IMR-90 (cell line): ENCODE data around the gene MAB21L1. TPM values are rescaled to one million over a fixed set of nuclear protein-coding genes. Genes with fewer than 3 reads are reported as not detected.

Experiments
- ATAC-seq: fragments of 200-7000 bp; cut with Tn5 transposase; 2 replicates; pipeline ENCODE4 v1.9.1; 2020; ENCODE audit warnings: low read depth, mild to moderate bottlenecking, moderate library complexity
- BruUV-seq: library from RNA; stranded (reverse); fragments of 400-500 nt; replicated peaks from 2 replicates; lab custom pipeline; 2021; lab: Mats Ljungman, UMichigan
- CTCF ChIA-PET: fragments of 300-600 bp; formaldehyde crosslinking; extraction: SDS; loops from one replicate; lab custom pipeline; 2021; ENCODE audit warnings: antibody characterized with exemption; lab: Yijun Ruan, JAX
- POLR2A ChIA-PET: fragments of 300-600 bp; sonication (Branson Sonifier 250); formaldehyde crosslinking; loops from one replicate; lab custom pipeline; 2022; ENCODE audit warnings: antibody characterized with exemption; ENCODE audit not compliant: unreplicated experiment; lab: Charles Lee
- DNase-seq: peaks from one replicate; pipeline ENCODE4 v3.0.0; 2013
- H2AFZ ChIP-seq: replicated peaks from 2 replicates; pipeline ENCODE3; 2013; ENCODE audit warnings: low read length, mild to moderate bottlenecking; ENCODE audit not compliant: poor library complexity
- H2AK5ac ChIP-seq: 2 replicates; pipeline ENCODE4 v1.6.1; 2013; ENCODE audit warnings: low read depth, low read length, inconsistent platforms
- H2AK9ac ChIP-seq: replicated peaks from 2 replicates; pipeline ENCODE3; 2013; ENCODE audit warnings: mild to moderate bottlenecking, low read depth, low read length, moderate library complexity; ENCODE audit not compliant: poor library complexity
- H2BK120ac ChIP-seq: 2 replicates; pipeline ENCODE4 v1.6.1; 2013; ENCODE audit warnings: low read depth, low read length, inconsistent platforms
- H2BK15ac ChIP-seq: 3 replicates; pipeline ENCODE4 v1.6.1; 2013; ENCODE audit warnings: low read depth, low read length, inconsistent platforms
- H2BK20ac ChIP-seq: 2 replicates; pipeline ENCODE4 v1.6.1; 2013; ENCODE audit warnings: low read depth, mild to moderate bottlenecking, inconsistent platforms, low read length, moderate library complexity
- H2BK5ac ChIP-seq: 2 replicates; pipeline ENCODE4 v1.6.1; 2013; ENCODE audit warnings: mild to moderate bottlenecking, low read depth, low read length, inconsistent platforms; ENCODE audit not compliant: poor library complexity, severe bottlenecking
- H3K14ac ChIP-seq: replicated peaks from 2 replicates; pipeline ENCODE4 v1.6.1; 2013; ENCODE audit warnings: low read depth, low read length, inconsistent platforms
- H3K18ac ChIP-seq: 2 replicates; pipeline ENCODE4 v1.6.1; 2013; ENCODE audit warnings: low read depth, low read length, control low read depth
- H3K23ac ChIP-seq: 2 replicates; pipeline ENCODE4 v1.6.1; 2013; ENCODE audit warnings: low read depth, low read length, inconsistent platforms
- H3K27ac ChIP-seq: 2 replicates; pipeline ENCODE4 v1.5.1; 2013; ENCODE audit warnings: mild to moderate bottlenecking, control low read depth, low read length; ENCODE audit not compliant: insufficient read depth
- H3K27me3 ChIP-seq: 2 replicates; pipeline ENCODE4 v1.6.1; 2013; ENCODE audit warnings: low read length; ENCODE audit not compliant: control insufficient read depth, insufficient read depth
- H3K36me3 ChIP-seq: 2 replicates; pipeline ENCODE4 v1.6.1; 2013; ENCODE audit warnings: low read length, mixed read lengths; ENCODE audit not compliant: control insufficient read depth, insufficient read depth
- H3K4ac ChIP-seq: 2 replicates; pipeline ENCODE4 v1.6.1; 2013; ENCODE audit warnings: low read depth, low read length, inconsistent platforms
- H3K4me1 ChIP-seq: 2 replicates; pipeline ENCODE4 v1.6.1; 2013; ENCODE audit warnings: low read length, mixed read lengths; ENCODE audit not compliant: control insufficient read depth, insufficient read depth
- H3K4me2 ChIP-seq: 2 replicates; pipeline ENCODE4 v1.6.1; 2013; ENCODE audit warnings: low read depth, mild to moderate bottlenecking, control low read depth, low read length, moderate library complexity
- H3K4me3 ChIP-seq: 2 replicates; pipeline ENCODE4 v1.5.1; 2013; ENCODE audit warnings: low read depth, mild to moderate bottlenecking, control low read depth, low read length, moderate library complexity; ENCODE audit not compliant: insufficient read depth
- H3K56ac ChIP-seq: 2 replicates; pipeline ENCODE4 v1.6.1; 2013; ENCODE audit warnings: low read length, inconsistent platforms; ENCODE audit not compliant: insufficient read depth; ENCODE audit errors: extremely low read depth
- H3K79me1 ChIP-seq, 2 experiments: 2 replicates each; pipeline ENCODE4 v1.6.1; 2013; ENCODE audit warnings: low read length in 2 of 2, inconsistent platforms in 1 of 2, low read depth in 1 of 2
- H3K9ac ChIP-seq: 2 replicates; pipeline ENCODE4 v1.6.1; 2013; ENCODE audit warnings: low read depth, low read length, control low read depth
- H3K9me1 ChIP-seq: 2 replicates; pipeline ENCODE4 v1.6.1; 2013; ENCODE audit warnings: low read length, inconsistent platforms; ENCODE audit not compliant: insufficient read depth
- H3K9me3 ChIP-seq: 2 replicates; pipeline ENCODE4 v1.6.1; 2013; ENCODE audit warnings: low read length; ENCODE audit not compliant: control insufficient read depth, insufficient read depth
- H4K20me1 ChIP-seq: 2 replicates; pipeline ENCODE4 v1.6.1; 2013; ENCODE audit warnings: low read length, inconsistent platforms; ENCODE audit not compliant: insufficient read depth
- H4K5ac ChIP-seq: 2 replicates; pipeline ENCODE4 v1.6.1; 2013; ENCODE audit warnings: mild to moderate bottlenecking, low read depth, low read length, control low read depth
- H4K8ac ChIP-seq, 2 experiments: 2 replicates each; pipeline ENCODE4 v1.6.1; 2013; ENCODE audit warnings: low read depth in 2 of 2, low read length in 2 of 2, control low read depth in 1 of 2, inconsistent platforms in 1 of 2
- H4K91ac ChIP-seq: 2 replicates; pipeline ENCODE4 v1.6.1; 2013; ENCODE audit warnings: low read depth, low read length, inconsistent platforms; ENCODE audit not compliant: insufficient read depth
- BHLHE40 ChIP-seq: fragments of 150-350 bp; IDR thresholded peaks from 2 replicates; pipeline ENCODE4 v1.6.1; 2016; ENCODE audit warnings: mild to moderate bottlenecking, low read depth, low read length
- CEBPB ChIP-seq: IDR thresholded peaks from 2 replicates; pipeline ENCODE4 v1.6.1; 2012; ENCODE audit warnings: low read depth, low read length, improper control_type of control experiment
- CHD1 ChIP-seq: IDR thresholded peaks from 2 replicates; pipeline ENCODE4 v1.6.1; 2012; ENCODE audit warnings: low read depth, low read length, improper control_type of control experiment
- CTCF ChIP-seq: conservative IDR thresholded peaks from 2 replicates; pipeline ENCODE4 v1.5.1; 2012; ENCODE audit warnings: mild to moderate bottlenecking, low read depth, low read length, improper control_type of control experiment
- ELK1 ChIP-seq: fragments of 150-350 bp; IDR thresholded peaks from 2 replicates; pipeline ENCODE4 v1.6.1; 2016; ENCODE audit warnings: low read depth, mild to moderate bottlenecking, low read length, moderate library complexity, borderline replicate concordance
- FOS ChIP-seq: fragments of 150-350 bp; IDR thresholded peaks from 2 replicates; pipeline ENCODE4 v1.6.1; 2016; ENCODE audit warnings: low read depth, low read length
- MAZ ChIP-seq: IDR thresholded peaks from 2 replicates; pipeline ENCODE4 v1.6.1; 2012; ENCODE audit warnings: low read depth, mild to moderate bottlenecking, low read length, improper control_type of control experiment, moderate library complexity, borderline replicate concordance
- NFE2L2 ChIP-seq: fragments of 150-350 bp; IDR thresholded peaks from 2 replicates; pipeline ENCODE4 v1.6.1; 2016; ENCODE audit warnings: low read depth, mild to moderate bottlenecking, low read length
- POLR2A ChIP-seq: IDR thresholded peaks from 2 replicates; pipeline ENCODE4 v1.6.1; 2012; ENCODE audit warnings: mild to moderate bottlenecking, low read depth, low read length
- RAD21 ChIP-seq: IDR thresholded peaks from 2 replicates; pipeline ENCODE4 v1.6.1; 2012; ENCODE audit warnings: low read length, improper control_type of control experiment
- RCOR1 ChIP-seq: IDR thresholded peaks from 2 replicates; pipeline ENCODE4 v1.6.1; 2012; ENCODE audit warnings: mild to moderate bottlenecking, low read length, improper control_type of control experiment; ENCODE audit not compliant: insufficient replicate concordance
- RFX5 ChIP-seq: IDR thresholded peaks from 2 replicates; pipeline ENCODE4 v1.8.0; 2012; ENCODE audit warnings: low read depth, mild to moderate bottlenecking, low read length, moderate library complexity
- SMC3 ChIP-seq: fragments of 150-350 bp; IDR thresholded peaks from 2 replicates; pipeline ENCODE4 v1.6.1; 2016; ENCODE audit warnings: low read depth, mild to moderate bottlenecking, antibody characterized with exemption, low read length, moderate library complexity
- USF2 ChIP-seq: fragments of 150-350 bp; IDR thresholded peaks from 2 replicates; pipeline ENCODE4 v1.6.1; 2017; ENCODE audit warnings: mild to moderate bottlenecking, antibody characterized with exemption, low read length, low read depth
- WGBS, 2 experiments: methylation state at CpG; one replicate each; pipeline versions ENCODE4 v1.1.5 to v1.1.7; 2013; ENCODE audit warnings: missing lambda C conversion rate in 2 of 2; ENCODE audit not compliant: insufficient read length in 1 of 2; ENCODE audit errors: extremely low coverage in 2 of 2; 5-methylcytosine and 5-hydroxymethylcytosine counted together
- dilution Hi-C: fragments of 300-500 bp; cut with HindIII; formaldehyde crosslinking; loops from one replicate; pipeline ENCODE4 v1.14.3; 2018; ENCODE audit warnings: low sequenced_read_pairs; ENCODE audit not compliant: unreplicated experiment
- in situ Hi-C: fragments of 300-500 bp; cut with MboI; formaldehyde crosslinking; loops from 3 replicates; pipeline ENCODE4 v1.14.3; 2019; ENCODE audit warnings: low sequenced_read_pairs, inconsistent platforms, mixed read lengths
- intact Hi-C: fragments of 100-400 bp; cut with micrococcal nuclease; formaldehyde crosslinking; loops from 2 replicates; pipeline ENCODE4 v1.10.0; 2022
- polyA plus RNA-seq, 3 experiments: library from polyadenylated mRNA; depleted of rRNA; stranded (reverse); fragments of >200 nt; gene quantifications; 2 replicates each; pipeline ENCODE4 v1.2.3, GENCODE V29; 2012; ENCODE audit warnings: low replicate concordance in 1 of 3
- total RNA-seq: library from RNA; depleted of rRNA; stranded (reverse); fragments of >200 nt; gene quantifications from 2 replicates; pipeline ENCODE4 v1.2.3, GENCODE V29; 2012

MAB21L1 gene
- total and polyA plus RNA-seq, 2 of the 4 experiments (the other 2 are of a cell fraction), result 0.53 to 0.72 TPM

- no peak overlapping the region for H3K56ac ChIP-seq
- H4K5ac ChIP-seq, result no peak overlapping the region
- no peak overlapping the region; a peak in 1 of 4 replicates for H4K8ac ChIP-seq
- no peak overlapping the region for H2BK20ac ChIP-seq
- dilution Hi-C loops, result no loop called here
- H2AK9ac ChIP-seq, result no peak overlapping the region
- H2BK5ac ChIP-seq, result no peak overlapping the region
- peak overlapping the region; percentile 38 for H2BK120ac ChIP-seq
- H3K4me1 ChIP-seq, result no peaks in the 10 kb centered on the region
- peak overlapping the region; percentile 72 for H3K23ac ChIP-seq
- H3K4ac ChIP-seq, result peak overlapping the region; percentile 9; the same call in 1 of the 2 replicates
- peaks cover 61% of the 10 kb centered on the region for H3K27me3 ChIP-seq
- H3K4me2 ChIP-seq, result peak overlapping the region; percentile 49
- ChIA-PET POLR2A (interaction anchor here (0.5 to 0.9 kb wide), 2 partner anchors 110 to 266 kb away, joined by 3 to 5 read pairs; no protein-coding TSS in a partner anchor), CTCF (no interaction called here)
- H4K20me1 ChIP-seq, result no peaks in the 10 kb centered on the region
- H3K9me1 ChIP-seq, result no peaks in the 10 kb centered on the region
- DNase-seq (peak; percentile 11), ATAC-seq (peak; percentile 46)
- no peaks in the 10 kb centered on the region for H3K36me3 ChIP-seq
- no peak overlapping the region for H4K91ac ChIP-seq
- in situ Hi-C loops, result no loop called here
- H3K14ac ChIP-seq, result 0 out of 2 replicates have a peak overlapping the region, but pooled peaks have one; percentile 15
- no peak overlapping the region for H2AK5ac ChIP-seq
- H3K27ac ChIP-seq, result no peak overlapping the region
- H3K79me1 ChIP-seq, result no peaks in the 10 kb centered on the region
- H3K4me3 ChIP-seq, result peak overlapping the region; percentile 43
- H2AFZ ChIP-seq, result peak overlapping the region; percentile 89
- intact Hi-C loops, result loop anchor here (5.0 to 10.0 kb wide), 3 partner anchors 249 to 479 kb away; no protein-coding TSS in a partner anchor
- H3K9ac ChIP-seq, result peak overlapping the region; percentile 28; the same call in 1 of the 2 replicates
- 8% methylated on average over 17 of the region's 47 CpGs; no CpG with 5 or more reads in 1 of the 2 experiments for whole genome bisulfite sequencing, 2 experiments
- no peak overlapping the region for H3K18ac ChIP-seq
- H2BK15ac ChIP-seq, result no peak overlapping the region
- BruUV-seq, result no TSS peak
- peaks cover 6% of the 10 kb centered on the region; the same call in 1 of the 2 replicates for H3K9me3 ChIP-seq
- TF ChIP-seq BHLHE40 (no peak), USF2 (no peak), RFX5 (no peak), FOS (no peak), POLR2A (no peak), CEBPB (no peak), MAZ (no peak), RAD21 (no peak), CTCF (no peak), ELK1 (no peak), RCOR1 (no peak), NFE2L2 (no peak), SMC3 (no peak), CHD1 (no peak)
Measured at GRCh38 chr13:35475212-35475959, 1.1 kb downstream of the MAB21L1 start.
